Activated naive CD8-positive, alpha-beta T cell treated with anti-CD3 and anti-CD28 coated beads for 36 hours (primary cell): ENCODE data around the gene ILDR1. TPM values are rescaled to one million over a fixed set of nuclear protein-coding genes. Genes with fewer than 3 reads are reported as not detected.
A peak's percentile ranks its signal among the peaks of the same experiment; 100 is the strongest.
"Not testable (repeated sequence)": the region's sequence is repeated elsewhere in the genome, so short reads cannot be mapped to it uniquely, and the experiment has no call there.

Experiments
- DNase-seq: peaks from one replicate; pipeline ENCODE4 v3.0.0; 2021
- H3K27ac Mint-ChIP-seq: one replicate; pipeline ENCODE4 v1.8.0; 2022; ENCODE audit warnings: mild to moderate bottlenecking, moderate library complexity, mixed read lengths
- H3K27me3 Mint-ChIP-seq: one replicate; pipeline ENCODE4 v1.8.0; 2022; ENCODE audit warnings: mild to moderate bottlenecking, mixed read lengths
- H3K36me3 Mint-ChIP-seq: one replicate; pipeline ENCODE4 v1.8.0; 2021; ENCODE audit warnings: mild to moderate bottlenecking, mixed read lengths
- H3K4me1 Mint-ChIP-seq: one replicate; pipeline ENCODE4 v1.8.0; 2021; ENCODE audit warnings: mixed read lengths
- H3K4me3 Mint-ChIP-seq: one replicate; pipeline ENCODE4 v1.8.0; 2022; ENCODE audit warnings: mild to moderate bottlenecking, moderate library complexity, mixed read lengths
- H3K9me3 Mint-ChIP-seq: one replicate; pipeline ENCODE4 v1.8.0; 2022; ENCODE audit warnings: mixed read lengths
- total RNA-seq, 2 experiments: library from RNA; stranded (reverse); gene quantifications; one replicate each; pipeline ENCODE4 v1.2.3, GENCODE V29; 2021

ILDR1 gene
- not detected for total RNA-seq

GRCh38 chr3:122021811-122022401 is at the start of gene ILDR1:
TSS of gene ILDR1 (minus strand) at chr3:122022247. CDS start at chr3:122022077, 170 bp downstream.
- peak within 1 kb of the TSS; percentile 44 for H3K4me3 Mint-ChIP-seq
- peaks cover 56% of the 10 kb centered on the region for H3K27me3 Mint-ChIP-seq
- H3K27ac Mint-ChIP-seq, result no peak within 1 kb of the TSS
- H3K4me1 Mint-ChIP-seq, result no peaks in the 10 kb centered on the region
- H3K9me3 Mint-ChIP-seq, result no peaks in the 10 kb centered on the region
- DNase-seq, result peak; percentile 29
- no peaks in the 10 kb centered on the region for H3K36me3 Mint-ChIP-seq

GRCh38 chr3:122067588-122068240 is 45.7 kb upstream of the ILDR1 start:
- Mint-ChIP-seq H3K36me3 (no peaks in the 10 kb centered on the region), H3K27me3 (no peaks in the 10 kb centered on the region), H3K4me3 (no peak overlapping the region), H3K27ac (no peak overlapping the region), H3K4me1 (no peaks in the 10 kb centered on the region), H3K9me3 (no peaks in the 10 kb centered on the region)
- no peak for DNase-seq

- Mint-ChIP-seq H3K9me3 (no peaks in the 10 kb centered on the region), H3K27me3 (no peaks in the 10 kb centered on the region), H3K36me3 (no peaks in the 10 kb centered on the region), H3K27ac (no peak overlapping the region), H3K4me1 (no peaks in the 10 kb centered on the region), H3K4me3 (no peak overlapping the region)
- no peak for DNase-seq
Measured at GRCh38 chr3:122067214-122067550, 45.1 kb upstream of the ILDR1 start.

- no peaks in the 10 kb centered on the region for H3K36me3 Mint-ChIP-seq
- H3K4me3 Mint-ChIP-seq, result no peak overlapping the region
- no peaks in the 10 kb centered on the region for H3K4me1 Mint-ChIP-seq
- no peak overlapping the region for H3K27ac Mint-ChIP-seq
- no peaks in the 10 kb centered on the region for H3K27me3 Mint-ChIP-seq
- no peaks in the 10 kb centered on the region for H3K9me3 Mint-ChIP-seq
- no peak for DNase-seq
Measured at GRCh38 chr3:122066331-122067213, 44.5 kb upstream of the ILDR1 start.

GRCh38 chr3:122064326-122064725 is 42.3 kb upstream of the ILDR1 start:
- Mint-ChIP-seq H3K4me3 (no peak overlapping the region), H3K27me3 (no peaks in the 10 kb centered on the region)

GRCh38 chr3:122063908-122064307 is 41.9 kb upstream of the ILDR1 start:
- Mint-ChIP-seq H3K27ac (no peak overlapping the region), H3K4me1 (no peaks in the 10 kb centered on the region), H3K36me3 (no peaks in the 10 kb centered on the region), H3K27me3 (peaks cover 2% of the 10 kb centered on the region), H3K9me3 (no peaks in the 10 kb centered on the region), H3K4me3 (no peak overlapping the region)
- no peak for DNase-seq

More at GRCh38 chr3:122064326-122064725, 42.3 kb upstream of the ILDR1 start:
- Mint-ChIP-seq H3K27ac (no peak overlapping the region), H3K36me3 (no peaks in the 10 kb centered on the region), H3K9me3 (no peaks in the 10 kb centered on the region), H3K4me1 (no peaks in the 10 kb centered on the region)
- DNase-seq, result no peak

GRCh38 chr3:122060040-122060698 is 38.1 kb upstream of the ILDR1 start:
- no peak overlapping the region for H3K27ac Mint-ChIP-seq
- H3K4me3 Mint-ChIP-seq, result no peak overlapping the region
- peaks cover 2% of the 10 kb centered on the region for H3K4me1 Mint-ChIP-seq
- no peaks in the 10 kb centered on the region for H3K9me3 Mint-ChIP-seq
- no peaks in the 10 kb centered on the region for H3K36me3 Mint-ChIP-seq
- DNase-seq, result no peak
- H3K27me3 Mint-ChIP-seq, result peaks cover 18% of the 10 kb centered on the region

- Mint-ChIP-seq H3K27me3 (peaks cover 27% of the 10 kb centered on the region), H3K4me3 (no peak overlapping the region), H3K36me3 (no peaks in the 10 kb centered on the region), H3K9me3 (no peaks in the 10 kb centered on the region), H3K27ac (no peak overlapping the region), H3K4me1 (peaks cover 2% of the 10 kb centered on the region)
- DNase-seq, result no peak
Measured at GRCh38 chr3:122058294-122058693, 36.2 kb upstream of the ILDR1 start.

- H3K27me3 Mint-ChIP-seq, result peaks cover 33% of the 10 kb centered on the region
- no peak overlapping the region for H3K4me3 Mint-ChIP-seq
- no peak for DNase-seq
- no peak overlapping the region for H3K27ac Mint-ChIP-seq
- H3K4me1 Mint-ChIP-seq, result peaks cover 2% of the 10 kb centered on the region
- no peaks in the 10 kb centered on the region for H3K36me3 Mint-ChIP-seq
- no peaks in the 10 kb centered on the region for H3K9me3 Mint-ChIP-seq
Measured at GRCh38 chr3:122057671-122058070, 35.6 kb upstream of the ILDR1 start.

GRCh38 chr3:122055215-122055614 is 33.2 kb upstream of the ILDR1 start, which contains the start of gene CD86:
TSS of gene CD86 (plus strand) at chr3:122055362. CDS start at chr3:122055490, 128 bp downstream.
- H3K4me3 Mint-ChIP-seq, result no peak within 1 kb of the TSS
- no peak for DNase-seq
- H3K36me3 Mint-ChIP-seq, result no peaks in the 10 kb centered on the region
- peaks cover 51% of the 10 kb centered on the region for H3K27me3 Mint-ChIP-seq
- peaks cover 2% of the 10 kb centered on the region for H3K4me1 Mint-ChIP-seq
- H3K27ac Mint-ChIP-seq, result no peak within 1 kb of the TSS
- H3K9me3 Mint-ChIP-seq, result no peaks in the 10 kb centered on the region

GRCh38 chr3:122052968-122053367 is 30.9 kb upstream of the ILDR1 start:
- Mint-ChIP-seq H3K36me3 (no peaks in the 10 kb centered on the region), H3K27me3 (peaks cover 42% of the 10 kb centered on the region), H3K9me3 (no peaks in the 10 kb centered on the region), H3K4me3 (no peak overlapping the region), H3K27ac (no peak overlapping the region), H3K4me1 (peaks cover 2% of the 10 kb centered on the region)
- DNase-seq, result no peak

- H3K27me3 Mint-ChIP-seq, result peaks cover 19% of the 10 kb centered on the region
- H3K4me1 Mint-ChIP-seq, H3K4me3 Mint-ChIP-seq, H3K36me3 Mint-ChIP-seq, DNase-seq, H3K9me3 Mint-ChIP-seq, H3K27ac Mint-ChIP-seq: not testable (repeated sequence)
Measured at GRCh38 chr3:122047773-122048172, 25.7 kb upstream of the ILDR1 start.

GRCh38 chr3:122047296-122047695 is 25.2 kb upstream of the ILDR1 start:
- not testable (repeated sequence) for H3K36me3 Mint-ChIP-seq, H3K27ac Mint-ChIP-seq, H3K4me1 Mint-ChIP-seq, H3K4me3 Mint-ChIP-seq, DNase-seq, H3K9me3 Mint-ChIP-seq
- H3K27me3 Mint-ChIP-seq, result peaks cover 15% of the 10 kb centered on the region

- Mint-ChIP-seq H3K27ac (no peak overlapping the region), H3K4me3 (no peak overlapping the region), H3K9me3 (peaks cover 19% of the 10 kb centered on the region), H3K27me3 (peaks cover 4% of the 10 kb centered on the region), H3K4me1 (peaks cover 15% of the 10 kb centered on the region), H3K36me3 (peaks cover 3% of the 10 kb centered on the region)
- no peak for DNase-seq
Measured at GRCh38 chr3:122033023-122033422, 11.0 kb upstream of the ILDR1 start.

- no peak for DNase-seq
- H3K4me1 Mint-ChIP-seq, result peaks cover 15% of the 10 kb centered on the region
- no peak overlapping the region for H3K27ac Mint-ChIP-seq
- peaks cover 4% of the 10 kb centered on the region for H3K27me3 Mint-ChIP-seq
- H3K36me3 Mint-ChIP-seq, result no peaks in the 10 kb centered on the region
- peaks cover 14% of the 10 kb centered on the region for H3K9me3 Mint-ChIP-seq
- no peak overlapping the region for H3K4me3 Mint-ChIP-seq
Measured at GRCh38 chr3:122032531-122032930, 10.5 kb upstream of the ILDR1 start.
